ENCODE data around the gene OR51B6. TPM values are rescaled to one million over a fixed set of nuclear protein-coding genes. Genes with fewer than 3 reads are reported as not detected.
A peak's percentile ranks its signal among the peaks of the same experiment; 100 is the strongest.

The OR51B6 gene
- total RNA-seq, 1 donor = not detected

DNA sequence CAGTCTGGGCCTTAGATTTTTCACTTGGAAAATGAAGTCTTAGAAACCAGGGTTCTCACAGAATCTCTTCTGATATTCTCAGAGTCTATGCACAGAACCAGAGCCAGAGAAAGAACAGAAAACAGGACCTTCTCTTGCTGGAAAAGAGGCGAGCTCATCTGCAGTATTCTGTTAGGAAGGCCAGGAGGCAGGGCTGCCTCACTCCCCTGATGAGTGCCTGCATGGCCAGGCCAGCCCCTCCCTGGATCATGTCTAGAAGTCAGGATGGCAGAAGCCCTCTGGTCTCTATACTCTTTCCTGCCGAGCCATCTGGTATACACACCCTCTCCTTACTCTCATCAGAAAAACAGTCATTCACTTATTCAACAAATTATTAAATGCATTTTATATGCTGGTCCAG lies 33.0 kb downstream of the OR51B6 start:
- no peak overlapping the region for H3K4me3 ChIP-seq (ENCODE audit: low read depth, low read length)
- TF ChIP-seq, protein P1, sequence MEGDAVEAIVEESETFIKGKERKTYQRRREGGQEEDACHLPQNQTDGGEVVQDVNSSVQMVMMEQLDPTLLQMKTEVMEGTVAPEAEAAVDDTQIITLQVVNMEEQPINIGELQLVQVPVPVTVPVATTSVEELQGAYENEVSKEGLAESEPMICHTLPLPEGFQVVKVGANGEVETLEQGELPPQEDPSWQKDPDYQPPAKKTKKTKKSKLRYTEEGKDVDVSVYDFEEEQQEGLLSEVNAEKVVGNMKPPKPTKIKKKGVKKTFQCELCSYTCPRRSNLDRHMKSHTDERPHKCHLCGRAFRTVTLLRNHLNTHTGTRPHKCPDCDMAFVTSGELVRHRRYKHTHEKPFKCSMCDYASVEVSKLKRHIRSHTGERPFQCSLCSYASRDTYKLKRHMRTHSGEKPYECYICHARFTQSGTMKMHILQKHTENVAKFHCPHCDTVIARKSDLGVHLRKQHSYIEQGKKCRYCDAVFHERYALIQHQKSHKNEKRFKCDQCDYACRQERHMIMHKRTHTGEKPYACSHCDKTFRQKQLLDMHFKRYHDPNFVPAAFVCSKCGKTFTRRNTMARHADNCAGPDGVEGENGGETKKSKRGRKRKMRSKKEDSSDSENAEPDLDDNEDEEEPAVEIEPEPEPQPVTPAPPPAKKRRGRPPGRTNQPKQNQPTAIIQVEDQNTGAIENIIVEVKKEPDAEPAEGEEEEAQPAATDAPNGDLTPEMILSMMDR (IDR thresholded peaks at IDR 0.05; ENCODE audit: insufficient read depth, low read depth, low read length) = no peak
- DNase-seq (ENCODE audit: low read depth) = no peak

DNA sequence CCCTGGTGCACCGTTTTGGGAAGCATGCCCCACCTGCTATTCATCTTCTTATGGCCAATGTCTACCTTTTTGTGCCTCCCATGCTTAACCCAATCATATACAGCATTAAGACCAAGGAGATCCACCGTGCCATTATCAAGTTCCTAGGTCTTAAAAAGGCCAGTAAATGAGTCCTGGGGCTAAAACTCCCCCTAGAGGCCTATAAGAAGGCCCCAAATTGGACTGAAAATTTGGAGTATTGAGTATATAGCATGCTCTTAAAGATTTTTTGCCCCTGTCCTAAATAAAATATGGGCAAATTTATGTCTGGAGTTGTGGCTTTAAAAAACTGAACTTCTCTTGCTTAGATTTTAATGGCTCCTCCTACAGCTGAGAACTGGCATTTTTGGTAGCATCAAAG lies 38.9 kb downstream of the OR51B6 start:
- TF ChIP-seq, protein P1 (IDR thresholded peaks at IDR 0.05; ENCODE audit: insufficient read depth, low read depth, low read length) = peak; percentile 4
- no peak overlapping the region for H3K4me3 ChIP-seq (ENCODE audit: low read depth, low read length)
- no peak for DNase-seq (ENCODE audit: low read depth)

DNA sequence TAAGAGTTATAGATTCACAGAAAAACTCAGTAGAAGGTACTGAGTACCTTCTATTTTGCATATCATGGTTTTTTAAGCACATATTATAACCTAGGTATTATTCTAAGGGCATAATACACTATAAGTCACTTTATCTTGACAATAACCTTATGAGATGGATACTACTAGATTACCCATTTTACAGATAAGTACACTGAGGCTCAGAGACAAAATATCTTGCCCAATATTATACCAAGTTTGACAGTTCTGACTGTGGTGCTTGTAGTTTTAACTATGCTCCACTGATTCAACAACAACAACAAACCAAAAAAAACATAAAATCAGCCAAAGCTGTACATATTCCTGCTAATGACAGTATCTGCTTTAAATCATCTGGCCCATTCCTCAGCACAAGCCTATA lies 42.8 kb downstream of the OR51B6 start:
- TF ChIP-seq, protein P1 (IDR thresholded peaks at IDR 0.05; ENCODE audit: insufficient read depth, low read depth, low read length) = no peak
- H3K4me3 ChIP-seq (ENCODE audit: low read depth, low read length) = no peak overlapping the region
- DNase-seq (ENCODE audit: low read depth) = no peak

DNA sequence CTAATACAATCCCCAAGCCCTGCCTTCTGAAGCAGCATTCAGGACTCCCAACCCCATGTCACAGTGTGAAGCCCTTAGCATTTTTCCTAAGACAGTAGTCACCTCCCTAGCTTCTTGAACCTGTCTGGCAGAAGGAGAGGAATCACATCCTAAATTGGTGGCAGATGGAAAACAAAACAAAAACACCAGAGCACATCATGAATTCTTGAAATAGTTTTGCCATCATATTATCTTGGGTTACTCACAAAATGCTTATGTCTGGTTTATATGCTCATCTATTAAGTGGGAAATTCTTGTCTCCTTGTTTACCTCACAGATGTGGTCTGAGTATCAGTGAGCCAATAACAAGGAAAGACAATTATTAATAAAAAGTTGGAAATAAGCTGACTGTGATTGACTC lies 47.6 kb downstream of the OR51B6 start:
- TF ChIP-seq, protein P1 (IDR thresholded peaks at IDR 0.05; ENCODE audit: insufficient read depth, low read depth, low read length) = no peak
- DNase-seq (ENCODE audit: low read depth) = no peak
- no peak overlapping the region for H3K4me3 ChIP-seq (ENCODE audit: low read depth, low read length)

Small RNA genes lying within 50 kb of the gene (small RNA-seq; reads per million reads assigned to genes)
- gene AC104389.3 = not detected

Other genes with a start within 250 kb of the OR51B6 start
- gene OR52A5, start 213.2 kb upstream of the OR51B6 start, total RNA-seq = not detected in 2 replicates
- gene OR52A1, start 196.8 kb upstream of the OR51B6 start, total RNA-seq = not detected in 2 replicates
- not detected in 2 replicates for gene OR51V1, start 150.8 kb upstream of the OR51B6 start, total RNA-seq
- gene HBB, start 124.4 kb upstream of the OR51B6 start, total RNA-seq = not detected in 2 replicates
- 0.32 and 0.43 TPM in 2 replicates for gene HBD, start 117.0 kb upstream of the OR51B6 start, total RNA-seq
- gene HBG1, start 101.7 kb upstream of the OR51B6 start, total RNA-seq = not detected in 2 replicates
- gene HBG2, start 96.7 kb upstream of the OR51B6 start, total RNA-seq = not detected in 2 replicates
- gene HBE1, start 81.6 kb upstream of the OR51B6 start, total RNA-seq = 0.97 and 1.7 TPM in 2 replicates
- 0.43 TPM in 1 of 2 replicates, not detected in the other for gene OR51B4, start 49.6 kb upstream of the OR51B6 start, total RNA-seq
- gene OR51B2, start 27.2 kb upstream of the OR51B6 start, total RNA-seq = not detected in 2 replicates
- gene OR51B5, start 8.0 kb upstream of the OR51B6 start, total RNA-seq = 0.32 and 0.43 TPM in 2 replicates
- under 0.01 TPM in 1 of 2 replicates, not detected in the other for gene OR51M1, start 32.3 kb downstream of the OR51B6 start, total RNA-seq
- not detected in 2 replicates for gene OR51Q1, start 70.6 kb downstream of the OR51B6 start, total RNA-seq
- gene OR51I1, start 90.0 kb downstream of the OR51B6 start, total RNA-seq = under 0.01 TPM in 1 of 2 replicates, not detected in the other
- gene OR51I2, start 97.8 kb downstream of the OR51B6 start, total RNA-seq = not detected in 2 replicates
- gene OR52D1, start 137.2 kb downstream of the OR51B6 start, total RNA-seq = not detected in 2 replicates
- gene UBQLN3, start 158.4 kb downstream of the OR51B6 start, total RNA-seq = 0.43 TPM in 1 of 2 replicates, not detected in the other
- gene UBQLNL, start 165.2 kb downstream of the OR51B6 start, total RNA-seq = under 0.01 TPM in 2 replicates
- 0.32 and 0.86 TPM in 2 replicates for gene OR52H1, start 197.0 kb downstream of the OR51B6 start, total RNA-seq
- not detected in 2 replicates for gene OR52B6, start 229.4 kb downstream of the OR51B6 start, total RNA-seq
- 6.1 and 6.5 TPM in 2 replicates for gene TRIM6, start 245.1 kb downstream of the OR51B6 start, total RNA-seq